Spinal cord (tissue), 10 donors: ENCODE measurements around the gene SMU1. TPM values are rescaled to one million over a fixed set of nuclear protein-coding genes. Genes with fewer than 3 reads are reported as not detected.
"Not testable (repeated sequence)": the region's sequence is repeated elsewhere in the genome, so short reads cannot be mapped to it uniquely, and the experiment has no call there.

Experiments
- DNase-seq, 6 donors: peaks; one replicate each; pipeline versions ENCODE4 v3.0.0 to v3.0.0-alpha.2; 2013 to 2015; ENCODE audit warnings: low spot score in 6 of 6, low read depth in 4 of 6
- H3K27ac ChIP-seq: one replicate; pipeline ENCODE4 v1.5.1; 2013; ENCODE audit warnings: low read depth, low read length, control low read depth
- H3K27me3 ChIP-seq: one replicate; pipeline ENCODE4 v1.6.1; 2013; ENCODE audit warnings: low read length; ENCODE audit not compliant: control insufficient read depth, insufficient read depth
- H3K36me3 ChIP-seq: one replicate; pipeline ENCODE4 v1.6.1; 2013; ENCODE audit warnings: low read length; ENCODE audit not compliant: control insufficient read depth, insufficient read depth
- H3K4me1 ChIP-seq: one replicate; pipeline ENCODE4 v1.6.1; 2013; ENCODE audit warnings: low read length; ENCODE audit not compliant: control insufficient read depth, insufficient read depth
- H3K4me3 ChIP-seq: one replicate; pipeline ENCODE4 v1.5.1; 2013; ENCODE audit warnings: low read depth, low read length, control low read depth
- H3K9me3 ChIP-seq: one replicate; pipeline ENCODE4 v1.6.1; 2013; ENCODE audit warnings: low read length; ENCODE audit not compliant: control insufficient read depth, insufficient read depth
- WGBS: methylation state at CpG from one replicate; pipeline ENCODE4 v1.1.5; 2013; ENCODE audit warnings: missing lambda C conversion rate; ENCODE audit not compliant: insufficient coverage; 5-methylcytosine and 5-hydroxymethylcytosine counted together
- polyA plus RNA-seq, 2 donors: library from polyadenylated mRNA; unstranded; fragments of 120-200 nt; gene quantifications; one replicate each; pipeline ENCODE4 v1.2.1, GENCODE V29; 2013; ENCODE audit not compliant: insufficient read length in 2 of 2
- total RNA-seq, 2 donors: library from RNA; depleted of rRNA in 1 of 2; stranded (reverse); fragments of 120-200 nt in 1 of 2; fragments of >200 nt in 1 of 2; gene quantifications; one replicate each; pipeline versions ENCODE4 v1.2.3 to v1.2.4, GENCODE V29; 2013 to 2014
- donor health status: healthy.

Gene SMU1
- total and polyA plus RNA-seq, 4 donors, result 24.0 to 45.3 (median 31.0) TPM

GRCh38 chr9:33005335-33005734 is 71.1 kb downstream of the SMU1 start:
- not testable (repeated sequence) for H3K27ac ChIP-seq, DNase-seq, H3K4me1 ChIP-seq, H3K9me3 ChIP-seq, H3K27me3 ChIP-seq, H3K4me3 ChIP-seq, H3K36me3 ChIP-seq

DNA sequence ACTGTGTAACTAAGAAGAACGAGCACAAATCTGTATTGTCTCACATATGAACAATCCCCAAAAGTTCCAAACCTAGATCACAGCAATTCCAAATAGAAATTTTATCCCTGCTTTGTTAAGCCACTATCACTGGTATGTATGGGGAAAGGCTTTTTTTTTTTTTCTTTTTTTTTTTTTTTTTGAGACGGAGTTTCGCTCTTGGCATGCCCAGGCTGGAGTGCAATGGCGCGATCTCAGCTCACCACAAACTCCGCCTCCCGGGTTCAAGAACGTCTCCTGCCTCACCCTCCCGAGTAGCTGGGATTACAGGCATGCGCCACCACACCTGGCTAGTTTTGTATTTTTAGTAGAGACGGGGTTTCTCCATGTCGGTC is 75.8 kb downstream of the SMU1 start:
- peak overlapping the region; percentile 91 for H3K27ac ChIP-seq
- DNase-seq, result peak in 1 of 6 donors; percentile 5
- peak overlapping the region; percentile 85 for H3K4me3 ChIP-seq
- H3K27me3 ChIP-seq, H3K9me3 ChIP-seq, H3K4me1 ChIP-seq, H3K36me3 ChIP-seq: not testable (repeated sequence)
- WGBS, result 0% methylated on average over 3 of the region's 12 CpGs

DNA sequence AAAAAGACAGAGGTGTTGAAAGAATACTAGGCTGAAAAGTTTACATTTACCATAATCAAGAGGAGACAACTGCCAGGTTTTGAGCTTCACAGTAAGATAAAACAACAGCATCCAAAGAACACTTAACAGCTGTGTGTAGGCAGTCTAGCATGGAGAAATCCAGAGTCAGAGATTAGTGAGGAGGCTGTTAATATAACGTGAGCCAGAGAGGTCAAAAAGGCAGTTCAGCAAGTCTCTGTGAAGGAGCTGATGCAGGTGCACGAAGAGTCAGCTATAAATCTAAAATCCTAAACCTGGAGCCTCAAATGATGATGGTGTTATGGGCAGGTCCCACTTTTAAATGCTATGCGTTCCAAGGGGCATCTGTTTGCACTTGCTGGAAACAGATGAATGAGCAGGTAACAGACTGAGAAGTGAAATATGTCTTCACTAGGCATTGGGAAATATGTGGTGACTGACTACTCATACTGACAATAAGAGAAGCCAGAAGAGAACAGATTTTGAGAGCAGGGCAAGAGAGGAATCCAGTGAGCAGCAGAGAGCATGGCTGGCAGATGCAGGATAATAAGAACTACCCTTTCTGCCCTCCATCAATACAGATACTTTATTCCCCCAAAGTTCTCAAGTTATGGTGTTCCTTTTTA is 83.8 kb downstream of the SMU1 start:
- Histone ChIP-seq H3K36me3 (peaks cover 18% of the 10 kb centered on the region), H3K27ac (no peak overlapping the region), H3K27me3 (no peaks in the 10 kb centered on the region), H3K4me1 (no peaks in the 10 kb centered on the region), H3K9me3 (no peaks in the 10 kb centered on the region), H3K4me3 (no peak overlapping the region)
- no peak for DNase-seq
- 79% methylated on average over 3 of the region's 3 CpGs for WGBS

DNA sequence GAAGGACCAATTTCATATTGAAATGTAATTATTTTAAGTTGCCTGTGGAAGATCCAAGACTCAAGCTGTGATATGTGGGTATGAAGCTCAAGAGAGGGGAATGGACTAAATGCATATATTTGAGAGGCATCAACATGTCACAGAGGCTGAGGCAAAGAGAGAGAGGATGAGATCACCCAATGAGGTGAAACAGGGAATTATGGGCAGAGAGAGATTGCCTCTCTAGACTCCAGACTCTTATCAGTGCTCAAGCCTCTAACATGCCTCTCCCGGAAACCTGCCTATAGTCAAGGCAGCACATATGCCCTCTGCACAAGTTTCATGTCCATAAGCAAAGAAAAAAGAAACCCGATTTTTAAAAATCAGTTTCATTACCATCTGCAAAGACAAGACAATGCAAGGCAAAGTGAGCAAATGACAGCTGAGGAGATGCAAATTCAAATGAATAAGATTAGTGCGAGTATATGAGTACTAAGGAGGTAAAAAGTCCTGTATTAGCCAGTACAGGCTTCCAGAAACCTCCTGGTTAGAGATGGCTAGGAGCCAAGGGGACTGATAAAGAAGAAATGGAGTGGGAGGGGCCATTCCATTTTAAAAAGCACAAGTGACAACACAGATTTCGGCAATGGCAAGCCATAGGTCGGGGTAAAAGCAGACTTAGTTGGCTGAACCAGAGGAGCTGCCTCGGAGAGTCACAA is 84.4 kb downstream of the SMU1 start:
- H3K36me3 ChIP-seq, result peaks cover 20% of the 10 kb centered on the region
- H3K4me1 ChIP-seq, result no peaks in the 10 kb centered on the region
- H3K27me3 ChIP-seq, result no peaks in the 10 kb centered on the region
- no peak overlapping the region for H3K4me3 ChIP-seq
- 76% methylated on average over 4 of the region's 6 CpGs for WGBS
- no peak overlapping the region for H3K27ac ChIP-seq
- H3K9me3 ChIP-seq, result no peaks in the 10 kb centered on the region
- DNase-seq, result no peak

Other genes starting within 250 kb of the SMU1 start
- 10 to 100 TPM; 33.1 to 34.8 TPM for gene APTX, start 75.0 kb downstream of the SMU1 start, total RNA-seq
- 10 to 100 TPM; 34.3 to 36.4 TPM for gene APTX, start 75.0 kb downstream of the SMU1 start, polyA plus RNA-seq
- 100 to 1,000 TPM; 138 to 199 TPM for gene DNAJA1, start 51.4 kb downstream of the SMU1 start, total RNA-seq
- gene DNAJA1, start 51.4 kb downstream of the SMU1 start, polyA plus RNA-seq, result 100 to 1,000 TPM; 253 to 276 TPM
- gene B4GALT1, start 90.7 kb upstream of the SMU1 start, total RNA-seq, result 10 to 100 TPM; 10.7 to 13.3 TPM
- gene B4GALT1, start 90.7 kb upstream of the SMU1 start, polyA plus RNA-seq, result 10 to 100 TPM in 1 of 2 donors, 1 to 10 TPM in 1; 9.5 to 12.0 TPM
- not detected for gene SPINK4, start 163.5 kb upstream of the SMU1 start, total RNA-seq
- not detected for gene SPINK4, start 163.5 kb upstream of the SMU1 start, polyA plus RNA-seq
- 10 to 100 TPM; 39.0 to 58.6 TPM for gene BAG1, start 188.0 kb upstream of the SMU1 start, total RNA-seq
- gene BAG1, start 188.0 kb upstream of the SMU1 start, polyA plus RNA-seq, result 100 to 1,000 TPM; 101 to 111 TPM
- 100 to 1,000 TPM in 1 of 2 donors, 10 to 100 TPM in 1; 87.3 to 105 TPM for gene CHMP5, start 188.4 kb upstream of the SMU1 start, total RNA-seq
- 100 to 1,000 TPM; 116 to 130 TPM for gene CHMP5, start 188.4 kb upstream of the SMU1 start, polyA plus RNA-seq
- gene NFX1, start 213.8 kb upstream of the SMU1 start, total RNA-seq, result 10 to 100 TPM; 24.1 to 29.4 TPM
- 10 to 100 TPM; 25.9 to 30.4 TPM for gene NFX1, start 213.8 kb upstream of the SMU1 start, polyA plus RNA-seq